IPS-18a (cell line): ENCODE results near the gene SLF2.

Experiments used
- H3K27ac ChIP-seq: one replicate; pipeline ENCODE4 v1.5.1; 2013; ENCODE audit warnings: low read length
- H3K27me3 ChIP-seq: one replicate; pipeline ENCODE4 v1.6.1; 2013; ENCODE audit warnings: mild to moderate bottlenecking, low read length; ENCODE audit not compliant: control insufficient read depth, insufficient read depth
- H3K36me3 ChIP-seq: one replicate; pipeline ENCODE4 v1.6.1; 2013; ENCODE audit warnings: low read depth, low read length; ENCODE audit not compliant: control insufficient read depth
- H3K4me1 ChIP-seq: one replicate; pipeline ENCODE4 v1.6.1; 2013; ENCODE audit warnings: low read depth, low read length; ENCODE audit not compliant: control insufficient read depth
- H3K4me3 ChIP-seq: one replicate; pipeline ENCODE4 v1.5.1; 2013; ENCODE audit warnings: low read length
- H3K9ac ChIP-seq: one replicate; pipeline ENCODE4 v1.6.1; 2013; ENCODE audit warnings: mild to moderate bottlenecking, low read length, moderate library complexity
- H3K9me3 ChIP-seq: one replicate; pipeline ENCODE4 v1.6.1; 2013; ENCODE audit warnings: low read depth, low read length; ENCODE audit not compliant: control insufficient read depth

Gene SLF2

DNA sequence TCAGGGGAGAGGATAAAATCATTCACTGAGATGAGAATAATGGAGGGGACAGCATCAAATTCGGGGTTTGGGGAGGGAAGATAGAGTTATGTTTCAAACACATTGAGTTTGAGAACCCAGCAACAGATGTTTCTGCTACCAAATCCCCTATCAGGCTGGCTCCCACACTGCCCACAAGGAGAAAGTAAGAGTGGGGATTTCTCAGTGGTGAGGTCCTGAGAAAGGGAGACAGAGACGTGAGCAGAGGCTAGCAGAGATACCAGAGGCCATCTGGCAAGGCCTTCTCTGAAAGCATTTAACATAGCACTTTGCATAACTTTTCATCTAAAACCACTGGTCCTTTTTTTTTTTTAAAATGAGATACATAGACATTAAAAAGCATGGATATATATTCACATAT, 7.8 kb upstream of the SLF2 start:
- Histone ChIP-seq H3K9me3 (no peaks in the 10 kb centered on the region), H3K9ac (no peak overlapping the region), H3K4me1 (peaks cover 7% of the 10 kb centered on the region), H3K4me3 (no peak overlapping the region), H3K36me3 (no peaks in the 10 kb centered on the region), H3K27ac (no peak overlapping the region), H3K27me3 (no peaks in the 10 kb centered on the region)

GRCh38 chr10:100907175-100907574, 5.6 kb upstream of the SLF2 start:
- no peaks in the 10 kb centered on the region for H3K27me3 ChIP-seq
- peaks cover 14% of the 10 kb centered on the region for H3K4me1 ChIP-seq
- no peaks in the 10 kb centered on the region for H3K36me3 ChIP-seq
- H3K4me3 ChIP-seq: no peak overlapping the region
- H3K9me3 ChIP-seq: no peaks in the 10 kb centered on the region
- no peak overlapping the region for H3K27ac ChIP-seq
- no peak overlapping the region for H3K9ac ChIP-seq

DNA sequence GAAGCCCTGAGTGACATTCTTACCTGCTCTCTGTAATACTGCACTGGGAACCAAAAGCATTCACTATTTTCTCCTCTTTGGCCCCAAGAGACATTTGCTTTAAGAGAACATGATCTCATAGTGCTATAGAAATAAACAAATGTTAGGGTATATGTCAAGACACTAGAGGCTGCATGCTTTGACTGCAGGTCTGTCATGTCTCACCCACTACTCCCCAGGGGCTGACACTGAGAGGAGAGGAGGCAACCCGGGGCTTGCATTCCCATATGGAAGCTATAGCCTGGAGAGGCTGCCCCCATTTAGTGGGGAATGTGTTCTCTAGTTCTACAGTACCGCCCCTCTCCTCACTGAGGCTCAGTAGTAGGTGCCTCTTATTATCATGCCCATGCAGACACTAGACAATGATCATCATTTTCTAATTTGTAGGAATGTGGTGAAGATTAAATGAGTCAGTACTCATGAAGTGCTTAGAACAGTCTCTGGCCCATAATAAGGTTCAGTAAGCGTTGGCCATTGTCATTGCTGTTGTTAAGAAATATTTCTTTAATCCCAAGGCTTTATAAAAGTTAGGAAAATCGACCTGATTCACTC, 4.9 kb upstream of the SLF2 start:
- H3K4me3 ChIP-seq: no peak overlapping the region
- no peaks in the 10 kb centered on the region for H3K27me3 ChIP-seq
- H3K9ac ChIP-seq: no peak overlapping the region
- H3K4me1 ChIP-seq: peaks cover 16% of the 10 kb centered on the region
- no peak overlapping the region for H3K27ac ChIP-seq
- no peaks in the 10 kb centered on the region for H3K36me3 ChIP-seq
- no peaks in the 10 kb centered on the region for H3K9me3 ChIP-seq

DNA sequence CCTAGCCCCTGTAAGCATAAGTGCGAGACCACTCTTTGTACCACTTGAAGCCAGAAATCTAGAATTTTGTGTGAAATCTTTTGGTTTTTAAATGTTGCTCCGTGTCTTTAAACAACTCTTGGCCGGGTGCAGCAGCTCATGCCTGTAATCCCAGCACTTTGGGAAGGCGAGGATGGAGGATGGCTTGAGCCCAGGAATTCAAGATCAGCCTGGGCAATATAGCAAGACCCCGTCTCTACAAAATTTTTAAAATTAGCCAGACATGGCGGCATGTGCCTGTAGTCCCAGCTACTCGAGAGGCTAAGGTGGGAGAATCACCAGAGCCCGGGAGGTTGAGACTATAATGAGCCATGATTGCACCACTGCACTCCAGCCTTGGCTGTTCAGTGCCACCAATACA, 4.4 kb upstream of the SLF2 start:
- H3K4me3 ChIP-seq: no peak overlapping the region
- no peaks in the 10 kb centered on the region for H3K9me3 ChIP-seq
- H3K27me3 ChIP-seq: no peaks in the 10 kb centered on the region
- H3K36me3 ChIP-seq: no peaks in the 10 kb centered on the region
- no peak overlapping the region for H3K27ac ChIP-seq
- H3K9ac ChIP-seq: no peak overlapping the region
- peaks cover 16% of the 10 kb centered on the region for H3K4me1 ChIP-seq

DNA sequence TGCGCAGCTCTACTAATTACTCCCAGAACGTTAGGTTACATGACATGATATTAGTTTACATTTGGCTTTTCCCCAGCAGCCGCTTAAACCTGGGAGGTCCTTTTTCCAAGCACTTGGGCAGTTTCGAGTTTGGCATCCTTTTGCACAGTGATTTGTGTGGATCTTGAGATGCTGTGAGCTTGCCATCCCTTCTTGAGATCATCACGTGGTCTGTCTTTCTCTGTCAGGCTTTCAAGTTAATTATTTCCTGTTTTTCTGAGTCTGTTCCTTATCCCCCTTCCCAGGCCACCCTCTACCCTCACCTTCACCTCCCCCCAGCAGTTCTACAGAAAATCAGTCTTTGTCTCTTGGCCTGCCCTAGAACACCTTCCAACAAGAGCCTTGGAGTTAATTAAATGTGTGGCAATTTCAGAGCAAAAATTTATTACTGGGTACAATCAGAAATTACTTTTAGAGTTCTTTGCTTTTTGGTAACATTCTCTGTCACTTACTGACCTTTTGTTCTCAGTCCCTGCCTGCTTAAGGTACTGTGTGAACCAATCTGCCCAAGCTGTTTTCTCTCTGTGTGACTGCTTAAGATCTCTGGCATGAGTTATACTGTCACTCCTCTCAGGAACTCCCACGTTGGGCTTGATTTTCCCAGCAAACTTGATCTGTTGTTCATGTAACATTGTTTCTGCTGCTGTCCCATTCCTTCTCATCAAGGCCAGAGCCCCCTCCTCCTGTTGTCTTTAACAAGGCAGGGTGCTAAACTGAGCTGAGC, 3.1 kb upstream of the SLF2 start:
- no peaks in the 10 kb centered on the region for H3K9me3 ChIP-seq
- H3K9ac ChIP-seq: no peak overlapping the region
- H3K4me3 ChIP-seq: no peak overlapping the region
- H3K4me1 ChIP-seq: peaks cover 22% of the 10 kb centered on the region
- no peaks in the 10 kb centered on the region for H3K27me3 ChIP-seq
- no peak overlapping the region for H3K27ac ChIP-seq
- no peaks in the 10 kb centered on the region for H3K36me3 ChIP-seq

GRCh38 chr10:100911472-100911871, 1.3 kb upstream of the SLF2 start:
- no peak overlapping the region for H3K9ac ChIP-seq

GRCh38 chr10:100912013-100912604, 654 bp upstream of the SLF2 start:
- H3K36me3 ChIP-seq: peaks cover 12% of the 10 kb centered on the region
- no peak overlapping the region for H3K27ac ChIP-seq
- peak overlapping the region; percentile 96 for H3K4me3 ChIP-seq
- peak overlapping the region; percentile 49 for H3K9ac ChIP-seq
- no peaks in the 10 kb centered on the region for H3K27me3 ChIP-seq
- no peaks in the 10 kb centered on the region for H3K9me3 ChIP-seq
- H3K4me1 ChIP-seq: peaks cover 22% of the 10 kb centered on the region

More at GRCh38 chr10:100911472-100911871, 1.3 kb upstream of the SLF2 start:
- H3K27ac ChIP-seq: no peak overlapping the region
- no peak overlapping the region for H3K4me3 ChIP-seq
- no peaks in the 10 kb centered on the region for H3K27me3 ChIP-seq
- H3K36me3 ChIP-seq: peaks cover 5% of the 10 kb centered on the region
- peaks cover 22% of the 10 kb centered on the region for H3K4me1 ChIP-seq
- H3K9me3 ChIP-seq: no peaks in the 10 kb centered on the region

DNA sequence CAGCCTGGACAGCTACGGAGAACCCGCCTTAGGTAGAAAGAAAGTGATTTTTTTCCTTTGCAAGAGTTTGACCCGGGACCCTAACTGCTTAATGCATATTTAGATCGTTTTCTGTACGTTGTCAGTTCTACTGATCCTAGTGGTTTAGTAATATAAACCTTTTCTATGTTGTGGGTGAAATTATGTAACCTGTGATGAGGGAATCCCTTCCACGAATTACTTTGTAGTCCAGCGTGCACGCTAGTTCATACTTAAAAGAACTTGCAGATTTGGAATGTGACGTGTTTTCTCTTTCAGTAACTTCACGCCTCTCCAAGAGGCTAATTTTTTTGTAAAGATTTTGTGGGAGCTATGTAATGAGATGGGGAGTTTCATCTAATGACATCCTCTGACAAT, 705 bp downstream of the SLF2 start:
- H3K4me1 ChIP-seq: peaks cover 22% of the 10 kb centered on the region
- no peaks in the 10 kb centered on the region for H3K27me3 ChIP-seq
- peak overlapping the region; percentile 96 for H3K4me3 ChIP-seq
- peaks cover 21% of the 10 kb centered on the region for H3K36me3 ChIP-seq
- no peak overlapping the region for H3K27ac ChIP-seq
- no peaks in the 10 kb centered on the region for H3K9me3 ChIP-seq
- peak overlapping the region; percentile 87 for H3K9ac ChIP-seq

DNA sequence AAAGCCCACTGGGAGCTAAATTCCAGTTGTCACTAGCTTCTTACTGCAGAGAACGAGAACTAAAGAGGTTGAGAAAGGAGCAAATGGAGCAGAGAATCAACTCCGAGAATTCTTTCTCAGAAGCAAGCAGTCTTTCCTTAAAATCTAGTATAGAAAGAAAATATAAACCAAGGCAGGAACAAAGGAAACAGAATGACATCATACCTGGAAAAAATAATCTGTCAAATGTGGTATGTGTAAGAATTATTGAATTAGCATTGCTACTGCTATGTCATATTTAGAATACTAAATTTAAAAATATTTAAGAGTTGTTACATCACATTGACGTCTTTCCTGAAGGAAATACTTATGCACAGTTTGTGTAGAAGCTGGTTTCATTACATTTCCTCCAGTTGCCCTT, 4.3 kb downstream of the SLF2 start:
- Histone ChIP-seq H3K9ac (no peak overlapping the region), H3K27ac (no peak overlapping the region), H3K9me3 (no peaks in the 10 kb centered on the region), H3K4me3 (no peak overlapping the region), H3K36me3 (peaks cover 41% of the 10 kb centered on the region), H3K27me3 (no peaks in the 10 kb centered on the region), H3K4me1 (peaks cover 9% of the 10 kb centered on the region)

- H3K9ac ChIP-seq: no peak overlapping the region
- no peak overlapping the region for H3K27ac ChIP-seq
- H3K9me3 ChIP-seq: no peaks in the 10 kb centered on the region
- no peak overlapping the region for H3K4me3 ChIP-seq
- H3K36me3 ChIP-seq: peaks cover 69% of the 10 kb centered on the region
- H3K4me1 ChIP-seq: no peaks in the 10 kb centered on the region
- H3K27me3 ChIP-seq: no peaks in the 10 kb centered on the region
Observed at GRCh38 chr10:100923580-100923979, 10.8 kb downstream of the SLF2 start.

DNA sequence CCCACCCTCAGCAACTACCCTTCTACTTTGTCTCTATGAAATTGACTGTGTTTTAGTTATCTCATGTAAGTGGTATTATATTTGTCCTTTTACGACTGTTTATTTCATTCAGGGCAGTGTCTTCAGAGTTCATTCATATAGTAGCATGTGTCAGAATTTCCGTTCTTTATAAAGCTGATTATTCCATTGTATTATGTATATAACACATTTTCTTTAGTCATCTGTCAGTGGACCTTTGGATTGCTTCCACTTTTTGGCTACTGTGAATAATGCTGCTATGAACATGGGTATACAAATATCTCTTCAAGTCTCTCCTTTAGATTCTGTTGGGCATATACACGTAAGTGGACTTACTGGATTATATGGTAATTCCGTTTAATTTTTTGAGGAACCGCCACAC, 14.5 kb downstream of the SLF2 start:
- Histone ChIP-seq H3K27ac (no peak overlapping the region), H3K27me3 (no peaks in the 10 kb centered on the region), H3K9me3 (no peaks in the 10 kb centered on the region), H3K4me1 (no peaks in the 10 kb centered on the region), H3K36me3 (peaks cover 84% of the 10 kb centered on the region), H3K9ac (no peak overlapping the region), H3K4me3 (no peak overlapping the region)

GRCh38 chr10:100928039-100928438, 15.3 kb downstream of the SLF2 start:
- Histone ChIP-seq H3K36me3 (peaks cover 89% of the 10 kb centered on the region), H3K9me3 (no peaks in the 10 kb centered on the region), H3K27ac (no peak overlapping the region), H3K27me3 (no peaks in the 10 kb centered on the region), H3K4me3 (no peak overlapping the region), H3K9ac (no peak overlapping the region), H3K4me1 (no peaks in the 10 kb centered on the region)
